ENCODE measurements around the gene NT5DC4.

DNA sequence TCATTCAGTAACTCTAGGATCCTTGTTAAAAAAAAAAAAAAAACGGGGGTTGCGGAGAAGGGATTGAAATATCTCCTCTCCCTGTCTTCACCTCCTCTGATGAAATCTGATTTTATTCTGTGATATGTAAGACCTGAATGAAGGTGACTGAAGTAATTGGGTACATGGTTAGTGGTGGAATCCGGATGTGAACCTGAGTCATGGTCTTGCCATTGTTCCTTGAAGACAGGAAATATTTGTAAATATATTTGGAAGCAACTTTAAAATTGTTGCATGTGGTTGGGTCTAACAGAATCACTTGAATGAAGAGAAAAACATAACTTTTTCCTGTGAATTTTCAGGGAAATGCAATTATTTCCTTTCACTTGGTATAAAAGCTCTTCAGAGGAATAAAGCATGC, 66.5 kb downstream of the NT5DC4 start:
- TF ChIP-seq EZH2 (IDR thresholded peaks at IDR 0.05; ENCODE audit: borderline replicate concordance, low read depth, low read length, severe bottlenecking), result no peak
- TF ChIP-seq, protein P1, sequence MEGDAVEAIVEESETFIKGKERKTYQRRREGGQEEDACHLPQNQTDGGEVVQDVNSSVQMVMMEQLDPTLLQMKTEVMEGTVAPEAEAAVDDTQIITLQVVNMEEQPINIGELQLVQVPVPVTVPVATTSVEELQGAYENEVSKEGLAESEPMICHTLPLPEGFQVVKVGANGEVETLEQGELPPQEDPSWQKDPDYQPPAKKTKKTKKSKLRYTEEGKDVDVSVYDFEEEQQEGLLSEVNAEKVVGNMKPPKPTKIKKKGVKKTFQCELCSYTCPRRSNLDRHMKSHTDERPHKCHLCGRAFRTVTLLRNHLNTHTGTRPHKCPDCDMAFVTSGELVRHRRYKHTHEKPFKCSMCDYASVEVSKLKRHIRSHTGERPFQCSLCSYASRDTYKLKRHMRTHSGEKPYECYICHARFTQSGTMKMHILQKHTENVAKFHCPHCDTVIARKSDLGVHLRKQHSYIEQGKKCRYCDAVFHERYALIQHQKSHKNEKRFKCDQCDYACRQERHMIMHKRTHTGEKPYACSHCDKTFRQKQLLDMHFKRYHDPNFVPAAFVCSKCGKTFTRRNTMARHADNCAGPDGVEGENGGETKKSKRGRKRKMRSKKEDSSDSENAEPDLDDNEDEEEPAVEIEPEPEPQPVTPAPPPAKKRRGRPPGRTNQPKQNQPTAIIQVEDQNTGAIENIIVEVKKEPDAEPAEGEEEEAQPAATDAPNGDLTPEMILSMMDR (IDR thresholded peaks at IDR 0.05; ENCODE audit: borderline replicate concordance, extremely low read depth, low read length, poor library complexity, severe bottlenecking), result no peak
